ENCODE data around the gene BPGM.

DNA sequence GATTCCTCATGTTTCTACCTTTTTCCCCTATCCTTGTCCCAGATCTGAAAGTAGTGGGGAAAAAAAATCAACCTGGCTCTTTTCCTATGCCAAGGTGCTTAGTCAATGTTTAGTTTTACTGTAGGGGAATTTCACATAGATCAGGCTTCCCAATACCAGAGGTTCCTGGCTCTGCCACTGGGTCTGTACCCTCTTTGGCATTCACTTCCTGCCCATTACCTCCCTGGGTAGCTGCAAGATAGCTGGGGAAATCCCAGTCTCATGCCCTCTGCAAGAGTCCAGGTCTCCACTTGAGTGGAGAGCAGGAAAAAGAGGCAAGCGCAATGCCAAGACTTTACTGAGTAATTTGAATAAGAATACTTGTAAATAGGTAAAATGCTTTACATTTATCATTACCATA is 3.5 kb upstream of the BPGM start:
- TF ChIP-seq, protein P1, sequence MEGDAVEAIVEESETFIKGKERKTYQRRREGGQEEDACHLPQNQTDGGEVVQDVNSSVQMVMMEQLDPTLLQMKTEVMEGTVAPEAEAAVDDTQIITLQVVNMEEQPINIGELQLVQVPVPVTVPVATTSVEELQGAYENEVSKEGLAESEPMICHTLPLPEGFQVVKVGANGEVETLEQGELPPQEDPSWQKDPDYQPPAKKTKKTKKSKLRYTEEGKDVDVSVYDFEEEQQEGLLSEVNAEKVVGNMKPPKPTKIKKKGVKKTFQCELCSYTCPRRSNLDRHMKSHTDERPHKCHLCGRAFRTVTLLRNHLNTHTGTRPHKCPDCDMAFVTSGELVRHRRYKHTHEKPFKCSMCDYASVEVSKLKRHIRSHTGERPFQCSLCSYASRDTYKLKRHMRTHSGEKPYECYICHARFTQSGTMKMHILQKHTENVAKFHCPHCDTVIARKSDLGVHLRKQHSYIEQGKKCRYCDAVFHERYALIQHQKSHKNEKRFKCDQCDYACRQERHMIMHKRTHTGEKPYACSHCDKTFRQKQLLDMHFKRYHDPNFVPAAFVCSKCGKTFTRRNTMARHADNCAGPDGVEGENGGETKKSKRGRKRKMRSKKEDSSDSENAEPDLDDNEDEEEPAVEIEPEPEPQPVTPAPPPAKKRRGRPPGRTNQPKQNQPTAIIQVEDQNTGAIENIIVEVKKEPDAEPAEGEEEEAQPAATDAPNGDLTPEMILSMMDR (IDR thresholded peaks at IDR 0.05), result no peak
- TF ChIP-seq POLR2A (IDR thresholded peaks at IDR 0.05), result no peak
- no peak for TF ChIP-seq EP300 (IDR thresholded peaks at IDR 0.05)

Measured in tibial nerve (tissue), 4 donors.